HL-60 (cell line): ENCODE measurements around the gene STPG2.

Source experiments
- GABPA ChIP-seq: IDR thresholded peaks from 2 replicates; pipeline ENCODE4 v1.6.1; 2012; ENCODE audit warnings: low read depth
- POLR2AphosphoS5 ChIP-seq: IDR thresholded peaks from 2 replicates; pipeline ENCODE4 v1.6.1; 2012; ENCODE audit warnings: low read depth
- SPI1 ChIP-seq: IDR thresholded peaks from 2 replicates; pipeline ENCODE4 v1.6.1; 2012; ENCODE audit warnings: low read depth, mild to moderate bottlenecking, borderline replicate concordance
- TF ChIP-seq, protein P1 (sequence below): IDR thresholded peaks from one replicate; pipeline ENCODE4 v1.5.1; 2011; ENCODE audit warnings: low read length, control low read depth, inconsistent platforms; ENCODE audit not compliant: insufficient read depth
- TF ChIP-seq, protein P2 (sequence below): IDR thresholded peaks from 2 replicates; pipeline ENCODE4 v1.6.1; 2012; ENCODE audit warnings: low read depth; ENCODE audit not compliant: insufficient replicate concordance

DNA sequence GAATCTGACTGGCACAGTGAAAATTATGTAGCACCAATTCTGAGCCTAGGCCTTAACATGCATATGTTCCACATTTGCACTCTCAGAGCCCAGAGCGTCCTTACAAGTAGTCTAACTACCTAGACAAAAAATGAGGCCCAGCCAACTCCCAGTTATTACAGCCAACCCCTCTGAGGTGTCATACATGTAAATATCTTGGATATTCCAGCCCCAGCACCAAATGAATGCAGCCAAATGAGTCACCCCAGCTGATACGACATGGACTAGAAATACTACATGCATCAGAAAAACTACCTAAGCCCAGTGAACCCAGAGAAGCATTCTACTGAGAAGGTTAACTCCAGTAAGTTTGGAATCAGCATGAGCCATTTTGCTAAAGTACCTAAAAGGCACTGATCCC is 145.1 kb downstream of the STPG2 start:
- TF ChIP-seq, protein P1, sequence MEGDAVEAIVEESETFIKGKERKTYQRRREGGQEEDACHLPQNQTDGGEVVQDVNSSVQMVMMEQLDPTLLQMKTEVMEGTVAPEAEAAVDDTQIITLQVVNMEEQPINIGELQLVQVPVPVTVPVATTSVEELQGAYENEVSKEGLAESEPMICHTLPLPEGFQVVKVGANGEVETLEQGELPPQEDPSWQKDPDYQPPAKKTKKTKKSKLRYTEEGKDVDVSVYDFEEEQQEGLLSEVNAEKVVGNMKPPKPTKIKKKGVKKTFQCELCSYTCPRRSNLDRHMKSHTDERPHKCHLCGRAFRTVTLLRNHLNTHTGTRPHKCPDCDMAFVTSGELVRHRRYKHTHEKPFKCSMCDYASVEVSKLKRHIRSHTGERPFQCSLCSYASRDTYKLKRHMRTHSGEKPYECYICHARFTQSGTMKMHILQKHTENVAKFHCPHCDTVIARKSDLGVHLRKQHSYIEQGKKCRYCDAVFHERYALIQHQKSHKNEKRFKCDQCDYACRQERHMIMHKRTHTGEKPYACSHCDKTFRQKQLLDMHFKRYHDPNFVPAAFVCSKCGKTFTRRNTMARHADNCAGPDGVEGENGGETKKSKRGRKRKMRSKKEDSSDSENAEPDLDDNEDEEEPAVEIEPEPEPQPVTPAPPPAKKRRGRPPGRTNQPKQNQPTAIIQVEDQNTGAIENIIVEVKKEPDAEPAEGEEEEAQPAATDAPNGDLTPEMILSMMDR: no peak
- TF ChIP-seq POLR2AphosphoS5 (no peak), GABPA (no peak), SPI1 (no peak)
- TF ChIP-seq, protein P2, sequence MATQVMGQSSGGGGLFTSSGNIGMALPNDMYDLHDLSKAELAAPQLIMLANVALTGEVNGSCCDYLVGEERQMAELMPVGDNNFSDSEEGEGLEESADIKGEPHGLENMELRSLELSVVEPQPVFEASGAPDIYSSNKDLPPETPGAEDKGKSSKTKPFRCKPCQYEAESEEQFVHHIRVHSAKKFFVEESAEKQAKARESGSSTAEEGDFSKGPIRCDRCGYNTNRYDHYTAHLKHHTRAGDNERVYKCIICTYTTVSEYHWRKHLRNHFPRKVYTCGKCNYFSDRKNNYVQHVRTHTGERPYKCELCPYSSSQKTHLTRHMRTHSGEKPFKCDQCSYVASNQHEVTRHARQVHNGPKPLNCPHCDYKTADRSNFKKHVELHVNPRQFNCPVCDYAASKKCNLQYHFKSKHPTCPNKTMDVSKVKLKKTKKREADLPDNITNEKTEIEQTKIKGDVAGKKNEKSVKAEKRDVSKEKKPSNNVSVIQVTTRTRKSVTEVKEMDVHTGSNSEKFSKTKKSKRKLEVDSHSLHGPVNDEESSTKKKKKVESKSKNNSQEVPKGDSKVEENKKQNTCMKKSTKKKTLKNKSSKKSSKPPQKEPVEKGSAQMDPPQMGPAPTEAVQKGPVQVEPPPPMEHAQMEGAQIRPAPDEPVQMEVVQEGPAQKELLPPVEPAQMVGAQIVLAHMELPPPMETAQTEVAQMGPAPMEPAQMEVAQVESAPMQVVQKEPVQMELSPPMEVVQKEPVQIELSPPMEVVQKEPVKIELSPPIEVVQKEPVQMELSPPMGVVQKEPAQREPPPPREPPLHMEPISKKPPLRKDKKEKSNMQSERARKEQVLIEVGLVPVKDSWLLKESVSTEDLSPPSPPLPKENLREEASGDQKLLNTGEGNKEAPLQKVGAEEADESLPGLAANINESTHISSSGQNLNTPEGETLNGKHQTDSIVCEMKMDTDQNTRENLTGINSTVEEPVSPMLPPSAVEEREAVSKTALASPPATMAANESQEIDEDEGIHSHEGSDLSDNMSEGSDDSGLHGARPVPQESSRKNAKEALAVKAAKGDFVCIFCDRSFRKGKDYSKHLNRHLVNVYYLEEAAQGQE: no peak
